HL-60 (cell line): ENCODE results near the gene NTN1.

Experiments used
- DNase-seq, 2 experiments: peaks; one replicate each; pipeline ENCODE4 v3.0.0-alpha.2; 2010 to 2020; ENCODE audit warnings: low read depth in 1 of 2, low spot score in 1 of 2
- H3K27ac ChIP-seq: fragments of 250-450 bp; sonication (Bioruptor Pico); replicated peaks from 2 replicates; pipeline ENCODE4 v1.5.1; 2020; ENCODE audit warnings: mild to moderate bottlenecking, moderate library complexity
- H3K27me3 ChIP-seq: fragments of 250-450 bp; sonication (Bioruptor Pico); 2 replicates; pipeline ENCODE4 v1.5.1; 2021; ENCODE audit warnings: mild to moderate bottlenecking, moderate library complexity; ENCODE audit not compliant: insufficient read depth, poor library complexity, severe bottlenecking
- H3K4me3 ChIP-seq: replicated peaks from 2 replicates; pipeline ENCODE4 v1.5.1; 2011; ENCODE audit warnings: mild to moderate bottlenecking, control low read depth, low read length; ENCODE audit not compliant: insufficient read depth
- CTCF ChIP-seq: IDR thresholded peaks from one replicate; pipeline ENCODE4 v1.5.1; 2011; ENCODE audit warnings: low read length, control low read depth, inconsistent platforms; ENCODE audit not compliant: insufficient read depth
- GABPA ChIP-seq: IDR thresholded peaks from 2 replicates; pipeline ENCODE4 v1.6.1; 2012; ENCODE audit warnings: low read depth
- POLR2AphosphoS5 ChIP-seq: IDR thresholded peaks from 2 replicates; pipeline ENCODE4 v1.6.1; 2012; ENCODE audit warnings: low read depth
- SPI1 ChIP-seq: IDR thresholded peaks from 2 replicates; pipeline ENCODE4 v1.6.1; 2012; ENCODE audit warnings: low read depth, mild to moderate bottlenecking, borderline replicate concordance
- TF ChIP-seq, protein P1 (sequence below): IDR thresholded peaks from 2 replicates; pipeline ENCODE4 v1.6.1; 2012; ENCODE audit warnings: low read depth; ENCODE audit not compliant: insufficient replicate concordance

NTN1 gene

DNA sequence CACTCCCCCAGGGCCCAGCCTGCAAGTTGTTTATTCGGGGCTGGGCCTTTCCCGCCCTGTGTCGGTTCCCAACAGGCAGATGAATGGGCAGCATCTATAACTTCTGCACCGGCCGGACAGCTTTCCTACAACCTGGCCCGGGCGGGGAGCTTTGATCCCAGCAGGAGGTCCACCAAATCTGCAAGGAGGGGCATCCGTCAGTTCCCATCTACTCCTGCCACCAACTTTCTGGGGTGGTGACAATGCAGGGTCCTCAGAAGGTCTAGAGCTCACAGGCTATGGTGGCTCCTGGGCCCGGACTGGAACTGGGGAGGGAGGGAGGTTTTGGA is 211.9 kb downstream of the NTN1 start:
- no peak for TF ChIP-seq GABPA
- no peak for TF ChIP-seq POLR2AphosphoS5
- TF ChIP-seq, protein P1, sequence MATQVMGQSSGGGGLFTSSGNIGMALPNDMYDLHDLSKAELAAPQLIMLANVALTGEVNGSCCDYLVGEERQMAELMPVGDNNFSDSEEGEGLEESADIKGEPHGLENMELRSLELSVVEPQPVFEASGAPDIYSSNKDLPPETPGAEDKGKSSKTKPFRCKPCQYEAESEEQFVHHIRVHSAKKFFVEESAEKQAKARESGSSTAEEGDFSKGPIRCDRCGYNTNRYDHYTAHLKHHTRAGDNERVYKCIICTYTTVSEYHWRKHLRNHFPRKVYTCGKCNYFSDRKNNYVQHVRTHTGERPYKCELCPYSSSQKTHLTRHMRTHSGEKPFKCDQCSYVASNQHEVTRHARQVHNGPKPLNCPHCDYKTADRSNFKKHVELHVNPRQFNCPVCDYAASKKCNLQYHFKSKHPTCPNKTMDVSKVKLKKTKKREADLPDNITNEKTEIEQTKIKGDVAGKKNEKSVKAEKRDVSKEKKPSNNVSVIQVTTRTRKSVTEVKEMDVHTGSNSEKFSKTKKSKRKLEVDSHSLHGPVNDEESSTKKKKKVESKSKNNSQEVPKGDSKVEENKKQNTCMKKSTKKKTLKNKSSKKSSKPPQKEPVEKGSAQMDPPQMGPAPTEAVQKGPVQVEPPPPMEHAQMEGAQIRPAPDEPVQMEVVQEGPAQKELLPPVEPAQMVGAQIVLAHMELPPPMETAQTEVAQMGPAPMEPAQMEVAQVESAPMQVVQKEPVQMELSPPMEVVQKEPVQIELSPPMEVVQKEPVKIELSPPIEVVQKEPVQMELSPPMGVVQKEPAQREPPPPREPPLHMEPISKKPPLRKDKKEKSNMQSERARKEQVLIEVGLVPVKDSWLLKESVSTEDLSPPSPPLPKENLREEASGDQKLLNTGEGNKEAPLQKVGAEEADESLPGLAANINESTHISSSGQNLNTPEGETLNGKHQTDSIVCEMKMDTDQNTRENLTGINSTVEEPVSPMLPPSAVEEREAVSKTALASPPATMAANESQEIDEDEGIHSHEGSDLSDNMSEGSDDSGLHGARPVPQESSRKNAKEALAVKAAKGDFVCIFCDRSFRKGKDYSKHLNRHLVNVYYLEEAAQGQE = no peak
- no peak for DNase-seq
- Histone ChIP-seq H3K27ac (no peak overlapping the region), H3K27me3 (no peaks in the 10 kb centered on the region), H3K4me3 (no peak overlapping the region)

DNA sequence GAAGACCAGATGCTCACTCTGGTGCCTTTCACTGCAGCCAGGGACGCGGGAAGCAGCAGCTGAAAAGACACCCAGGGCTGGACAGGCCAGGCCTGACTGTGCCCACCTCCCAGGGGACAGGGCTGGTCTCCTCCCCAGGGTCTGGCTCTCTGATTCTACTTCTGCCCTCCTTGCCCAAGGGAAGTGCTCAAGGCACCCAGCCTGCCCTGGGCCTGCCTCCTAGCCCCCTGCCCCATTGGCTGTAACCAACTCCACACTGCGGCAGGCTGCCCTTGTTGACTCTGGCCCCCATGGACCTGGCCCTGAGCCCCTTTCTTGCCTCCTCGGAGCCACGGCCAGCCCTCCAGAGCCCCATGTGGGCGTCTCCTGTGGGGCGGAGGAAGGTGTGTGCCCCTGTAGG is 212.5 kb downstream of the NTN1 start:
- Histone ChIP-seq H3K4me3 (no peak overlapping the region), H3K27ac (no peak overlapping the region), H3K27me3 (no peaks in the 10 kb centered on the region)
- no peak for DNase-seq
- TF ChIP-seq SPI1 (no peak), CTCF (no peak), POLR2AphosphoS5 (no peak), GABPA (no peak)
- TF ChIP-seq, protein P1 = no peak

GRCh38 chr17:9234389-9234945 is 213.2 kb downstream of the NTN1 start:
- no peak overlapping the region for H3K27ac ChIP-seq
- DNase-seq = no peak
- TF ChIP-seq, protein P1 = no peak
- no peak for TF ChIP-seq GABPA
- no peak for TF ChIP-seq CTCF
- TF ChIP-seq POLR2AphosphoS5 = no peak
- no peak for TF ChIP-seq SPI1
- no peak overlapping the region for H3K4me3 ChIP-seq
- H3K27me3 ChIP-seq = no peaks in the 10 kb centered on the region

GRCh38 chr17:9235346-9235745 is 214.0 kb downstream of the NTN1 start:
- Histone ChIP-seq H3K27me3 (no peaks in the 10 kb centered on the region), H3K27ac (no peak overlapping the region), H3K4me3 (no peak overlapping the region)
- no peak for TF ChIP-seq GABPA
- no peak for TF ChIP-seq POLR2AphosphoS5
- no peak for TF ChIP-seq CTCF
- TF ChIP-seq, protein P1 = no peak
- TF ChIP-seq SPI1 = no peak
- no peak for DNase-seq
